ENCODE results near the gene NELL2.

NELL2 gene

DNA sequence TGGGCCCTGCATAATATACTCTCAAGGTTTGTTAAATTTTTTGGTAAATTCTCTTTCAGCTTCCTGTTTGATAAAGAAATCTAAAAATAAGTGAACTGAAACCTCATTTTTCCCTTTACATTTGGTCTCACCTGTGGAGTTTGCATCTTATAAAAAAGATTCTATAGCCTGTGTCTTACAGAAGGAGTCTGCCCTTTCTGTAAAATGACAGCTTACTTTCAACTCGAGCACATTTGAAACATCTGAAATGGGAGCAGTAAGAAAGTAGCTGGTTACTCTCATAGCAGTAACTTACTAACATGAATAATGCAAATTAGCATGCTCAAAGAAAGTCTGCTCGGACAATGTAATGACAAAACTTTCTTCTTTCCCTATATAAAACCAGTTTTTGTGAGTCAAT is 155.8 kb downstream of the NELL2 start:
- TF ChIP-seq SNAI2 (CRISPR knock-in tag; IDR thresholded peaks at IDR 0.05), result no peak
- TF ChIP-seq ZNF70 (CRISPR knock-in tag; IDR thresholded peaks at IDR 0.05), result no peak
- no peak for TF ChIP-seq PPARA (CRISPR knock-in tag; IDR thresholded peaks at IDR 0.05; ENCODE audit: borderline replicate concordance)
- TF ChIP-seq ESRRG (CRISPR knock-in tag; IDR thresholded peaks at IDR 0.05), result no peak
- TF ChIP-seq GLIS3 (CRISPR knock-in tag; IDR thresholded peaks at IDR 0.05), result no peak
- no peak for TF ChIP-seq ZFP3 (CRISPR knock-in tag; IDR thresholded peaks at IDR 0.05)
- TF ChIP-seq ZNF565 (CRISPR knock-in tag; conservative IDR thresholded peaks at IDR 0.05; ENCODE audit: low read depth), result no peak
- TF ChIP-seq ZC3H10 (CRISPR knock-in tag; IDR thresholded peaks at IDR 0.05), result no peak
- TF ChIP-seq, protein P1, sequence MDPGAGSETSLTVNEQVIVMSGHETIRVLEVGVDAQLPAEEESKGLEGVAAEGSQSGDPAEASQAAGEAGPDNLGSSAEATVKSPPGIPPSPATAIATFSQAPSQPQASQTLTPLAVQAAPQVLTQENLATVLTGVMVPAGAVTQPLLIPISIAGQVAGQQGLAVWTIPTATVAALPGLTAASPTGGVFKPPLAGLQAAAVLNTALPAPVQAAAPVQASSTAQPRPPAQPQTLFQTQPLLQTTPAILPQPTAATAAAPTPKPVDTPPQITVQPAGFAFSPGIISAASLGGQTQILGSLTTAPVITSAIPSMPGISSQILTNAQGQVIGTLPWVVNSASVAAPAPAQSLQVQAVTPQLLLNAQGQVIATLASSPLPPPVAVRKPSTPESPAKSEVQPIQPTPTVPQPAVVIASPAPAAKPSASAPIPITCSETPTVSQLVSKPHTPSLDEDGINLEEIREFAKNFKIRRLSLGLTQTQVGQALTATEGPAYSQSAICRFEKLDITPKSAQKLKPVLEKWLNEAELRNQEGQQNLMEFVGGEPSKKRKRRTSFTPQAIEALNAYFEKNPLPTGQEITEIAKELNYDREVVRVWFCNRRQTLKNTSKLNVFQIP (CRISPR knock-in tag; IDR thresholded peaks at IDR 0.05; ENCODE audit: borderline replicate concordance, low read depth), result no peak
- TF ChIP-seq TOX (CRISPR knock-in tag; IDR thresholded peaks at IDR 0.05; ENCODE audit: borderline replicate concordance), result no peak
- no peak for TF ChIP-seq RARB (CRISPR knock-in tag; IDR thresholded peaks at IDR 0.05)
- no peak for TF ChIP-seq BACH2 (CRISPR knock-in tag; IDR thresholded peaks at IDR 0.05; ENCODE audit: borderline replicate concordance)
- TF ChIP-seq ARNTL (CRISPR knock-in tag; IDR thresholded peaks at IDR 0.05; ENCODE audit: borderline replicate concordance, low read depth), result no peak
- TF ChIP-seq ZFP30 (CRISPR knock-in tag; IDR thresholded peaks at IDR 0.05), result no peak
- TF ChIP-seq CSDC2 (CRISPR knock-in tag; IDR thresholded peaks at IDR 0.05), result no peak
- no peak for TF ChIP-seq ZNF8 (CRISPR knock-in tag; IDR thresholded peaks at IDR 0.05)
- TF ChIP-seq OSR1 (CRISPR knock-in tag; IDR thresholded peaks at IDR 0.05), result no peak
- TF ChIP-seq, protein P2, sequence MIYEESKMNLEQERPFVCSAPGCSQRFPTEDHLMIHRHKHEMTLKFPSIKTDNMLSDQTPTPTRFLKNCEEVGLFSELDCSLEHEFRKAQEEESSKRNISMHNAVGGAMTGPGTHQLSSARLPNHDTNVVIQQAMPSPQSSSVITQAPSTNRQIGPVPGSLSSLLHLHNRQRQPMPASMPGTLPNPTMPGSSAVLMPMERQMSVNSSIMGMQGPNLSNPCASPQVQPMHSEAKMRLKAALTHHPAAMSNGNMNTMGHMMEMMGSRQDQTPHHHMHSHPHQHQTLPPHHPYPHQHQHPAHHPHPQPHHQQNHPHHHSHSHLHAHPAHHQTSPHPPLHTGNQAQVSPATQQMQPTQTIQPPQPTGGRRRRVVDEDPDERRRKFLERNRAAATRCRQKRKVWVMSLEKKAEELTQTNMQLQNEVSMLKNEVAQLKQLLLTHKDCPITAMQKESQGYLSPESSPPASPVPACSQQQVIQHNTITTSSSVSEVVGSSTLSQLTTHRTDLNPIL (CRISPR knock-in tag; IDR thresholded peaks at IDR 0.05; ENCODE audit: low read depth), result no peak
- TF ChIP-seq, protein P3, sequence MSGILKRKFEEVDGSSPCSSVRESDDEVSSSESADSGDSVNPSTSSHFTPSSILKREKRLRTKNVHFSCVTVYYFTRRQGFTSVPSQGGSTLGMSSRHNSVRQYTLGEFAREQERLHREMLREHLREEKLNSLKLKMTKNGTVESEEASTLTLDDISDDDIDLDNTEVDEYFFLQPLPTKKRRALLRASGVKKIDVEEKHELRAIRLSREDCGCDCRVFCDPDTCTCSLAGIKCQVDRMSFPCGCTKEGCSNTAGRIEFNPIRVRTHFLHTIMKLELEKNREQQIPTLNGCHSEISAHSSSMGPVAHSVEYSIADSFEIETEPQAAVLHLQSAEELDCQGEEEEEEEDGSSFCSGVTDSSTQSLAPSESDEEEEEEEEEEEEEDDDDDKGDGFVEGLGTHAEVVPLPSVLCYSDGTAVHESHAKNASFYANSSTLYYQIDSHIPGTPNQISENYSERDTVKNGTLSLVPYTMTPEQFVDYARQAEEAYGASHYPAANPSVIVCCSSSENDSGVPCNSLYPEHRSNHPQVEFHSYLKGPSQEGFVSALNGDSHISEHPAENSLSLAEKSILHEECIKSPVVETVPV (CRISPR knock-in tag; IDR thresholded peaks at IDR 0.05), result no peak
- ATAC-seq, result no peak

DNA sequence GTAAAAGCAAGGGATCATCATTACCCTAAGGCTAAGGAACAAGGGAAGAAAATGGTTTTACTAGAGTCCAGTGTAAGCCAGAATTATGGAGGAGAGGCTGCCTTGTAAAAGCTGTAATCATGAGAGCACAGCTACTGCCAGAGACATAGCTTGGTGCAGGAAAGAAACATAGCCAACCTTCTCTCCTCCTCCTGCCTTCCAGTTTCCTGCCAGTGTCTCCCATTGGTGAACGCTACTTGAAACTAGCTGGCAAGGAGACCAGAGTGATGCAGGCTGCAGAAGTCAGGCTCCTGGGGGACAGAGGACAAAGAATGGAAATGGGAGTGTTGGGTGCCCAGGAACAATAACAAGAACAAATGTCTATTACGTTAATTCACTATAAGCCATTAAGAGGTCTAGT is 158.5 kb downstream of the NELL2 start:
- TF ChIP-seq, protein P4, sequence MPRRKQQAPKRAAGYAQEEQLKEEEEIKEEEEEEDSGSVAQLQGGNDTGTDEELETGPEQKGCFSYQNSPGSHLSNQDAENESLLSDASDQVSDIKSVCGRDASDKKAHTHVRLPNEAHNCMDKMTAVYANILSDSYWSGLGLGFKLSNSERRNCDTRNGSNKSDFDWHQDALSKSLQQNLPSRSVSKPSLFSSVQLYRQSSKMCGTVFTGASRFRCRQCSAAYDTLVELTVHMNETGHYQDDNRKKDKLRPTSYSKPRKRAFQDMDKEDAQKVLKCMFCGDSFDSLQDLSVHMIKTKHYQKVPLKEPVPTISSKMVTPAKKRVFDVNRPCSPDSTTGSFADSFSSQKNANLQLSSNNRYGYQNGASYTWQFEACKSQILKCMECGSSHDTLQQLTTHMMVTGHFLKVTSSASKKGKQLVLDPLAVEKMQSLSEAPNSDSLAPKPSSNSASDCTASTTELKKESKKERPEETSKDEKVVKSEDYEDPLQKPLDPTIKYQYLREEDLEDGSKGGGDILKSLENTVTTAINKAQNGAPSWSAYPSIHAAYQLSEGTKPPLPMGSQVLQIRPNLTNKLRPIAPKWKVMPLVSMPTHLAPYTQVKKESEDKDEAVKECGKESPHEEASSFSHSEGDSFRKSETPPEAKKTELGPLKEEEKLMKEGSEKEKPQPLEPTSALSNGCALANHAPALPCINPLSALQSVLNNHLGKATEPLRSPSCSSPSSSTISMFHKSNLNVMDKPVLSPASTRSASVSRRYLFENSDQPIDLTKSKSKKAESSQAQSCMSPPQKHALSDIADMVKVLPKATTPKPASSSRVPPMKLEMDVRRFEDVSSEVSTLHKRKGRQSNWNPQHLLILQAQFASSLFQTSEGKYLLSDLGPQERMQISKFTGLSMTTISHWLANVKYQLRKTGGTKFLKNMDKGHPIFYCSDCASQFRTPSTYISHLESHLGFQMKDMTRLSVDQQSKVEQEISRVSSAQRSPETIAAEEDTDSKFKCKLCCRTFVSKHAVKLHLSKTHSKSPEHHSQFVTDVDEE (CRISPR knock-in tag; IDR thresholded peaks at IDR 0.05), result no peak
- TF ChIP-seq, protein P2 (CRISPR knock-in tag; IDR thresholded peaks at IDR 0.05; ENCODE audit: low read depth), result no peak
- TF ChIP-seq TCF4 (CRISPR knock-in tag; IDR thresholded peaks at IDR 0.05; ENCODE audit: borderline replicate concordance) (no peak), TOX (CRISPR knock-in tag; IDR thresholded peaks at IDR 0.05; ENCODE audit: borderline replicate concordance) (no peak), ZNF70 (CRISPR knock-in tag; IDR thresholded peaks at IDR 0.05) (no peak), ISL1 (CRISPR knock-in tag; IDR thresholded peaks at IDR 0.05) (no peak), SNAI2 (CRISPR knock-in tag; IDR thresholded peaks at IDR 0.05) (no peak), ZNF8 (CRISPR knock-in tag; IDR thresholded peaks at IDR 0.05) (no peak), OSR1 (CRISPR knock-in tag; IDR thresholded peaks at IDR 0.05) (no peak), ZNF565 (CRISPR knock-in tag; conservative IDR thresholded peaks at IDR 0.05; ENCODE audit: low read depth) (no peak), BACH2 (CRISPR knock-in tag; IDR thresholded peaks at IDR 0.05; ENCODE audit: borderline replicate concordance) (no peak), CSDC2 (CRISPR knock-in tag; IDR thresholded peaks at IDR 0.05) (no peak), RARB (CRISPR knock-in tag; IDR thresholded peaks at IDR 0.05) (no peak), ARNTL (CRISPR knock-in tag; IDR thresholded peaks at IDR 0.05; ENCODE audit: borderline replicate concordance, low read depth) (no peak)
- TF ChIP-seq, protein P5, sequence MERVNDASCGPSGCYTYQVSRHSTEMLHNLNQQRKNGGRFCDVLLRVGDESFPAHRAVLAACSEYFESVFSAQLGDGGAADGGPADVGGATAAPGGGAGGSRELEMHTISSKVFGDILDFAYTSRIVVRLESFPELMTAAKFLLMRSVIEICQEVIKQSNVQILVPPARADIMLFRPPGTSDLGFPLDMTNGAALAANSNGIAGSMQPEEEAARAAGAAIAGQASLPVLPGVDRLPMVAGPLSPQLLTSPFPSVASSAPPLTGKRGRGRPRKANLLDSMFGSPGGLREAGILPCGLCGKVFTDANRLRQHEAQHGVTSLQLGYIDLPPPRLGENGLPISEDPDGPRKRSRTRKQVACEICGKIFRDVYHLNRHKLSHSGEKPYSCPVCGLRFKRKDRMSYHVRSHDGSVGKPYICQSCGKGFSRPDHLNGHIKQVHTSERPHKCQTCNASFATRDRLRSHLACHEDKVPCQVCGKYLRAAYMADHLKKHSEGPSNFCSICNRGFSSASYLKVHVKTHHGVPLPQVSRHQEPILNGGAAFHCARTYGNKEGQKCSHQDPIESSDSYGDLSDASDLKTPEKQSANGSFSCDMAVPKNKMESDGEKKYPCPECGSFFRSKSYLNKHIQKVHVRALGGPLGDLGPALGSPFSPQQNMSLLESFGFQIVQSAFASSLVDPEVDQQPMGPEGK (CRISPR knock-in tag; IDR thresholded peaks at IDR 0.05; ENCODE audit: borderline replicate concordance), result no peak
- TF ChIP-seq, protein P3 (CRISPR knock-in tag; IDR thresholded peaks at IDR 0.05), result no peak
- no peak for ATAC-seq

Measured in SK-N-SH treated with all-trans-retinoic acid at 6 μM for 48 hours (cell line).